ENCODE measurements around the gene ARHGAP6.

GRCh38 chrX:11131146-11131545, 534.6 kb downstream of the ARHGAP6 start:
- no peak for TF ChIP-seq CTCF (IDR thresholded peaks at IDR 0.05)
- no peak for TF ChIP-seq POLR2A (IDR thresholded peaks at IDR 0.05)
